Endothelial cell of umbilical vein (primary cell): Measurements from ENCODE around the gene NFIC. TPM values are rescaled to one million over a fixed set of nuclear protein-coding genes. Genes with fewer than 3 reads are reported as not detected.

Experiments
- BruUV-seq: library from RNA; stranded (reverse); fragments of 400-500 nt; replicated peaks from 2 replicates; lab custom pipeline; 2021; lab: Mats Ljungman, UMichigan
- CTCF ChIA-PET: fragments of 300-600, 350-600 bp; sonication (Branson Sonifier 250); formaldehyde crosslinking; loops from one replicate; lab custom pipeline; 2021; ENCODE audit warnings: antibody characterized with exemption, inconsistent platforms; lab: Charles Lee
- POLR2A ChIA-PET: fragments of 300-600, 350-600 bp; sonication (Branson Sonifier 250); formaldehyde crosslinking; loops from one replicate; lab custom pipeline; 2021; ENCODE audit warnings: antibody characterized with exemption, inconsistent platforms; lab: Charles Lee
- DNase-seq: peaks from one replicate; pipeline ENCODE4 v3.0.0-alpha.2; 2011; ENCODE audit warnings: low read depth, low spot score
- FAIRE-seq: peaks from 2 replicates; lab custom pipeline; 2011; peaks lifted over from hg19 to GRCh38; lab: Jason Lieb, UNC
- H2AFZ ChIP-seq: 2 replicates; pipeline ENCODE4 v1.6.0; 2012; ENCODE audit warnings: low read depth, low read length, control low read depth, inconsistent platforms
- H3K27ac ChIP-seq: 2 replicates; pipeline ENCODE4 v1.5.1; 2011; ENCODE audit warnings: low read depth, mild to moderate bottlenecking, control low read depth, low read length, moderate library complexity; ENCODE audit not compliant: insufficient read depth
- H3K27me3 ChIP-seq, 2 experiments: 2 replicates each; pipeline versions ENCODE4 v1.6.0 to v1.6.1; 2011; ENCODE audit warnings: low read length in 2 of 2, mixed read lengths in 1 of 2; ENCODE audit not compliant: control insufficient read depth in 2 of 2, insufficient read depth in 2 of 2
- H3K36me3 ChIP-seq, 2 experiments: 2 replicates in 1 of 2; 3 replicates in 1 of 2; pipeline ENCODE4 v1.5.1; 2011; ENCODE audit warnings: low read length in 2 of 2, mild to moderate bottlenecking in 1 of 2, moderate library complexity in 1 of 2; ENCODE audit not compliant: control insufficient read depth in 2 of 2, insufficient read depth in 2 of 2; ENCODE audit errors: extremely low read depth in 1 of 2
- H3K4me1 ChIP-seq: 3 replicates; pipeline ENCODE4 v1.5.1; 2011; ENCODE audit warnings: mild to moderate bottlenecking, low read length; ENCODE audit not compliant: control insufficient read depth, insufficient read depth; ENCODE audit errors: extremely low read depth
- H3K4me2 ChIP-seq: 2 replicates; pipeline ENCODE4 v1.6.1; 2011; ENCODE audit warnings: low read length, control low read depth, mixed read lengths; ENCODE audit not compliant: insufficient read depth
- H3K4me3 ChIP-seq, 3 experiments: fragments of 200-600 bp in 1 of 3; sonication (generic), shearing (Covaris generic) in 1 of 3; replicated peaks in 1 of 3; 2 replicates each; pipeline ENCODE4 v1.5.1; 2011 to 2016; ENCODE audit warnings: control low read depth in 3 of 3, low read length in 3 of 3, mild to moderate bottlenecking in 2 of 3, inconsistent platforms in 1 of 3, low read depth in 1 of 3, moderate library complexity in 1 of 3; ENCODE audit not compliant: insufficient read depth in 1 of 3
- H3K79me2 ChIP-seq: 2 replicates; pipeline ENCODE4 v1.6.0; 2012; ENCODE audit warnings: low read length, inconsistent platforms; ENCODE audit not compliant: control insufficient read depth, insufficient read depth
- H3K9ac ChIP-seq: replicated peaks from 2 replicates; pipeline ENCODE3; 2011; ENCODE audit warnings: low read length, control low read depth; ENCODE audit not compliant: insufficient read depth; ENCODE audit errors: extremely low read depth
- H3K9me1 ChIP-seq: replicated peaks from 3 replicates; pipeline ENCODE4 v1.6.0; 2011; ENCODE audit warnings: mild to moderate bottlenecking, low read length; ENCODE audit not compliant: control insufficient read depth, insufficient read depth; ENCODE audit errors: extremely low read depth
- H3K9me3 ChIP-seq: replicated peaks from 2 replicates; pipeline ENCODE4 v1.5.1; 2012; ENCODE audit warnings: low read length, inconsistent platforms; ENCODE audit not compliant: control insufficient read depth, insufficient read depth
- H4K20me1 ChIP-seq: replicated peaks from 2 replicates; pipeline ENCODE3; 2011; ENCODE audit warnings: mild to moderate bottlenecking, low read length; ENCODE audit not compliant: control insufficient read depth, insufficient read depth; ENCODE audit errors: extremely low read depth
- EZH2 ChIP-seq: IDR thresholded peaks from 2 replicates; pipeline ENCODE4 v1.6.1; 2012; ENCODE audit warnings: borderline replicate concordance, low read depth, mild to moderate bottlenecking, moderate library complexity, low read length, inconsistent platforms; ENCODE audit not compliant: severe bottlenecking
- FOS ChIP-seq: IDR thresholded peaks from 2 replicates; pipeline ENCODE4 v1.6.1; 2011; ENCODE audit warnings: mild to moderate bottlenecking, low read length, moderate library complexity, borderline replicate concordance; ENCODE audit not compliant: insufficient read depth
- GATA2 ChIP-seq: IDR thresholded peaks from 2 replicates; pipeline ENCODE4 v1.7.0; 2011; ENCODE audit warnings: low read depth, mild to moderate bottlenecking, moderate library complexity, mixed read lengths, low read length; ENCODE audit not compliant: insufficient read length, insufficient read depth
- JUN ChIP-seq: IDR thresholded peaks from 2 replicates; pipeline ENCODE4 v1.6.1; 2011; ENCODE audit warnings: borderline replicate concordance, low read depth; ENCODE audit not compliant: insufficient read length, insufficient read depth
- MAX ChIP-seq: IDR thresholded peaks from 2 replicates; pipeline ENCODE4 v1.6.1; 2011; ENCODE audit not compliant: insufficient read depth, insufficient read length
- MYC ChIP-seq: IDR thresholded peaks from one replicate; pipeline ENCODE4 v1.6.1; 2011; ENCODE audit warnings: mild to moderate bottlenecking, low read depth, low read length
- POLR2A ChIP-seq: IDR thresholded peaks from 2 replicates; pipeline ENCODE4 v1.6.1; 2012; ENCODE audit warnings: low read depth, mild to moderate bottlenecking, control low read depth, low read length
- POLR2AphosphoS5 ChIP-seq: IDR thresholded peaks from 2 replicates; pipeline ENCODE4 v1.6.1; 2012; ENCODE audit warnings: low read depth, mild to moderate bottlenecking, control low read depth, low read length, moderate library complexity; ENCODE audit not compliant: insufficient read depth
- dilution Hi-C: fragments of 300-500 bp; cut with MboI; formaldehyde crosslinking; loops from one replicate; pipeline ENCODE4 v1.15.0; 2019; ENCODE audit warnings: low sequenced_read_pairs; ENCODE audit not compliant: extremely low pct_ligation_motif_present
- intact Hi-C: fragments of 100-400 bp; cut with micrococcal nuclease; formaldehyde crosslinking; loops from one replicate; pipeline ENCODE4 v1.10.0; 2022
- polyA plus RNA-seq, 4 experiments: library from polyadenylated mRNA; depleted of rRNA in 3 of 4; stranded (reverse) in 3 of 4; unstranded in 1 of 4; fragments of >200 nt; gene quantifications; 2 replicates each; pipeline versions ENCODE4 v1.2.1 to v1.2.3, GENCODE V29; 2011 to 2012; ENCODE audit warnings: missing spikeins in 1 of 4
- total RNA-seq: library from RNA; stranded (reverse); gene quantifications from 2 replicates; pipeline ENCODE4 v1.2.3, GENCODE V29; 2021
- TF ChIP-seq, protein P1 (sequence below), 2 donors: IDR thresholded peaks; 1 replicate in 1 of 2; 2 replicates in 1 of 2; pipeline ENCODE4 v1.5.1; 2011; ENCODE audit warnings: low read length in 2 of 2, mild to moderate bottlenecking in 2 of 2, moderate library complexity in 2 of 2, control low read depth in 1 of 2, inconsistent platforms in 1 of 2, low read depth in 1 of 2; ENCODE audit not compliant: insufficient read depth in 1 of 2; ENCODE audit errors: extremely low read depth in 1 of 2

Gene NFIC
- total and polyA plus RNA-seq, 2 donors (not counting 3 experiments of a cell fraction or from before 2014, with no cell fraction given) = 11.4 to 133 TPM

- CTCF ChIA-PET = interaction anchor here (2.6 kb wide), 1 partner anchor 187 kb away, joined by 11 read pairs; no protein-coding TSS in a partner anchor
- no TSS peak for BruUV-seq
- no peak for TF ChIP-seq MYC
- TF ChIP-seq FOS = no peak
- TF ChIP-seq, protein P1, sequence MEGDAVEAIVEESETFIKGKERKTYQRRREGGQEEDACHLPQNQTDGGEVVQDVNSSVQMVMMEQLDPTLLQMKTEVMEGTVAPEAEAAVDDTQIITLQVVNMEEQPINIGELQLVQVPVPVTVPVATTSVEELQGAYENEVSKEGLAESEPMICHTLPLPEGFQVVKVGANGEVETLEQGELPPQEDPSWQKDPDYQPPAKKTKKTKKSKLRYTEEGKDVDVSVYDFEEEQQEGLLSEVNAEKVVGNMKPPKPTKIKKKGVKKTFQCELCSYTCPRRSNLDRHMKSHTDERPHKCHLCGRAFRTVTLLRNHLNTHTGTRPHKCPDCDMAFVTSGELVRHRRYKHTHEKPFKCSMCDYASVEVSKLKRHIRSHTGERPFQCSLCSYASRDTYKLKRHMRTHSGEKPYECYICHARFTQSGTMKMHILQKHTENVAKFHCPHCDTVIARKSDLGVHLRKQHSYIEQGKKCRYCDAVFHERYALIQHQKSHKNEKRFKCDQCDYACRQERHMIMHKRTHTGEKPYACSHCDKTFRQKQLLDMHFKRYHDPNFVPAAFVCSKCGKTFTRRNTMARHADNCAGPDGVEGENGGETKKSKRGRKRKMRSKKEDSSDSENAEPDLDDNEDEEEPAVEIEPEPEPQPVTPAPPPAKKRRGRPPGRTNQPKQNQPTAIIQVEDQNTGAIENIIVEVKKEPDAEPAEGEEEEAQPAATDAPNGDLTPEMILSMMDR (IDR thresholded peaks at IDR 0.05; ENCODE audit: extremely low read depth in 1 of 2, insufficient read depth in 1 of 2, low read depth in 1 of 2, low read length in 2 of 2) = no peak
- no peak for TF ChIP-seq JUN
- no peak for TF ChIP-seq GATA2
- TF ChIP-seq POLR2A = no peak
- TF ChIP-seq POLR2AphosphoS5 = no peak
- TF ChIP-seq EZH2 = no peak
- no peak for TF ChIP-seq MAX
Observed at GRCh38 chr19:3491396-3492119, 125.2 kb downstream of the NFIC start.

More at GRCh38 chr19:3491396-3492119, 125.2 kb downstream of the NFIC start:
- no peaks in the 10 kb centered on the region for H4K20me1 ChIP-seq
- no peak overlapping the region for H3K4me3 ChIP-seq
- H3K27me3 ChIP-seq = no peaks in the 10 kb centered on the region
- no peak overlapping the region for H3K27ac ChIP-seq
- H3K9me3 ChIP-seq = no peaks in the 10 kb centered on the region
- no peaks in the 10 kb centered on the region for H3K9me1 ChIP-seq
- intact Hi-C loops = no loop called here
- DNase-seq = no peak
- no peaks in the 10 kb centered on the region for H3K79me2 ChIP-seq
- H3K36me3 ChIP-seq = peaks cover 0 to 15% of the 10 kb centered on the region in 2 experiments
- dilution Hi-C loops = no loop called here
- POLR2A ChIA-PET = no interaction called here
- no peak overlapping the region for H3K9ac ChIP-seq
- no peak overlapping the region for H2AFZ ChIP-seq
- no peak for FAIRE-seq
- no peak overlapping the region for H3K4me2 ChIP-seq
- H3K4me1 ChIP-seq = no peaks in the 10 kb centered on the region
